ENCODE results near the gene AMPD3. TPM values are rescaled to one million over a fixed set of nuclear protein-coding genes. Genes with fewer than 3 reads are reported as not detected.

Gene AMPD3
- polyA plus RNA-seq, 12 donors = 2.8 to 16.4 (median 5.6) TPM; not detected in 1

DNA sequence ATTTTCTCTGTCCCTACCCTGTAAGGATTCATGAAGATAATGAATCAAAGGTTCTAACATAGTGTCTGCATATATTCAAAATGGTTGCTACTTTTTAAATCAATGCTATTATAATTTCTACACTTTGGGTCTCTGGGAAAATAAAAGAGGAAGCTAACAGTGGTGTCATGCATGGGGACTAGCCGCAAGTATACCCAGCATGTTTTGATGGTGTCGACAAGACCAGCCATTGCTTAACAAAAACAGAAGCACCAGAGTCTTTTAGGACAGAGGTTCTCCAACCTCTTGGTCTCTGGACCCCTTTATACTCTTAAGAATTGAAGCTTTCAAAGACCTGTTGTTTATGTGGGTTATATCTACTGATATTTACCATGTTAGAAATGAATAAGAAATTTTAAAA lies 48.2 kb downstream of the AMPD3 start:
- DNase-seq = no peak

GRCh38 chr11:10503777-10504480 lies 48.9 kb downstream of the AMPD3 start:
- no peak for DNase-seq

- DNase-seq = no peak
Measured at GRCh38 chr11:10504490-10504889, 49.4 kb downstream of the AMPD3 start.

GRCh38 chr11:10505278-10506007 lies 50.4 kb downstream of the AMPD3 start:
- no peak for DNase-seq

DNA sequence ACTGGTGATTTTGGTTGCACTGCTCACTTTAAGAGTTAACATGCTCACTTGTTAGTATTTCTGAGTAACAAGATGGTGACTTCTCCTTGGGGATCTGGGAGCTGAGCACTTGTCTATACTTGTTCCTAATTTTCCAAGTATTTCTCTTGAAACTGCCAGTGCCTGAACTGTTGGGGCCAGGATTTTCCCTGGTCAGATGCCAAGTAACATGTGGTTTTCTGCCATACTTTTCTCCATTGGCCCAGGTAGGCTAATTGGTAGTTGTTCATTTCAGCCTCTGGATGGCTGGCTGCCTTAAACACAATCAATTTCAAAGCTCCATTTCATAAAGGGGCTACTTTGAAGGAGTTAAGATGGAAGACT lies 50.9 kb downstream of the AMPD3 start:
- no peak for DNase-seq

GRCh38 chr11:10511181-10511621 lies 56.1 kb downstream of the AMPD3 start:
- DNase-seq = no peak

DNA sequence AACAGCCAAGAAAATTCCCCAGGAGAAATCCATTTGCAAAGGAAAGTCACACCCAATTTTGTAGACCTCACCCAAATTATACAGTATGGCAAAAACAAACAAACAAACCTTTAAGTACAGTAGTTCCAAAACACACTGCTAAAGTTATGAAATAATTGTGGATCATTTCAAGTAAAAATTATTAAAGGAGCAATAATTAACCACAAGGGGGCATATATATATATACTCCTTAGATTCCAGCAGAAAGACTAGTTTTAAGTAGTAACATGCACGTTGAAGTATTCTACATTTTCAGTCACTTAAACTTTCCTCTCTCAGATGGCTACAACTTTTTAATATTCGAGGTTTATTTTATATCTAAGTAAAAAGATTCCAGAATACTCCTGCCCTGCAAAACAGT lies 59.1 kb downstream of the AMPD3 start:
- DNase-seq = no peak

DNA sequence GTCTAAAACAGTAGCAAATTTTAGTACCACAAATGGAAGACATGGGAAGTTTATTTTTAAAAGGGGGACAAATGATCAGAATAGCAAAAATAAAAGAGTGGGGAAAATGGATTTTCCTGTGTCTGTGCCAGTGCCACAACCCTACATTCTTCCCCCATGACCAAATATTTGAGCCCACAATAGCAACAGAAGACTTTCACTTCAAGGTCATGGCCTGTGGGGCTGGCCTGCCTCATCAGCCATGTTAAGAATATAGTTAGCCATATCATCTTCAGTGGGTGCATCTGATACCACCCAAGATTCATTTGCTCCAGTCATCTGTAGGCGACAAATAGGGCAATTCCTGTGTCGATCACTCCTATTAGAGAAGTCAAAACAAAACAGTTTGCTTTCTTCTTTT lies 59.6 kb downstream of the AMPD3 start:
- no peak for DNase-seq

DNA sequence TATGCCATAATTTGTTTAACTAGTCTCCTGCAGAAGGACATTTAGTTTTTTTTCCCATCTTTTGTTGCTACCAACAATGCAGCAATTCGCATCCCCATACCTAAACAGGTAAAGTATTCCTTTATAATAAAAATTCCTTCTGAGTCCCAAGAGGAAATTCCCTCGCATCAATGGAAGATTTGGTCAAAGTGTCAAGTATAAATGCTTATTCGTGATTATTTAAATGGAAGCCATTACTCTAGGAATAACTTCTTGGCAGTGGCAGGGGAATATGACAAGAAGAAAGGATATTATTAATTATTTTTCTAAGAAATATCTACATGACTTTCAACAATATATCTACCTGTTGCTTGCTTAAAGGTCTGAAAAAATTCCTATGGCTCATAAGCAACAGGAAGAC lies 60.4 kb downstream of the AMPD3 start:
- no peak for DNase-seq

DNA sequence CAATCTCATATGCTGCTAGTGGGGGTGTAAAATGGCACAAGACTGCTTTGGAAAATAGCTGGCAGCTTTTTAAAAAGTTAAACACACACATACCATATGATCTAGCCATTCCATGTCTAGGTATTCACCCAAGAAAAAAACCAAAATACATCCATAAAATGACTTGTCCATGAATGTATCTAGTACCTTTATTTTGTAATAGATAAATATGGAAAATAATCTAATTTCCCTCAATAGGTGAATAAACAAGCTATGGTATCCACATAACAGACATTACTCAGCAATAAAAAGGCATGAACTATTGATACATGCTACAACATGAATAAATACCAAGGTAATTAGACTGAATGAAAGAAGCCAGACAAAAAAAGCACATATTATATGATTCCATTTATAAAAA lies 63.1 kb downstream of the AMPD3 start:
- no peak for DNase-seq

DNA sequence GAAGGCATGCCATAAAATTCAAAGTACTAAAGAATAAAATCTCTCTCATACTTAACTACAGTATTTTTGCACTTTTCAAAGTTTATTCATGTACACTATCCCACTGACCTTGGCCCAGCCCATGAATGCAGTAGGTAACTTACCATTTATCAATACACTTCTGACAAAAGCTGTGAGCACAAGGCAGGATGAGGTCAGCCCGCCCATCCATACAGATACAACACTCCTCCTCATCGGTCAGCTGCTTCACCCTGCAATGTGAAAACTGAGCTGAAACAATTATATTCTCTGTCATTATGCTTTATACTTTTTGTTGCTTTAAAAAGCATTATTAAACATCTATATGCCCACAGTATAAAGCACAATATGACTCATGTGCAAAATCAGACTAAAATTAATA lies 63.8 kb downstream of the AMPD3 start:
- no peak for DNase-seq

DNA sequence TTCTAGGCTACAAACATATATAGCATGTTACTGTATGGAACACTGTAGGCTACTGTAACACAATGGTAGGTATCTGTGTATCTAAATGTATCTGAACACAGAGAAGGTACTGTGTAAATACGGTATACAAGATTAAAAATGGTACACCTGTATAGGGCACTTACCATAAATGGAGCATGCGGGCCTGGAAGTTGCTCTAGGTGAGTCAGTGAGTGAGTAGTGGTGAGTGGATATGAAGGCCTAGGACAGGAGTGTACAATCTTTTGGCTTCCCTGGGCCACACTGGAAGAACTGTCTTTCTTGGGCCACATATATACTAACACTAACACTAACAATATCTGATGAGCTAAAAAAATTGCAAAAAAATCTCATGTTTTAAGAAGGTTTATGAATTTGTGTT lies 64.6 kb downstream of the AMPD3 start:
- no peak for DNase-seq

- DNase-seq = no peak
Measured at GRCh38 chr11:10520562-10520961, 65.5 kb downstream of the AMPD3 start.

- DNase-seq = no peak
Measured at GRCh38 chr11:10522276-10522675, 67.2 kb downstream of the AMPD3 start.

- no peak for DNase-seq
Measured at GRCh38 chr11:10522921-10523320, 67.9 kb downstream of the AMPD3 start.

DNA sequence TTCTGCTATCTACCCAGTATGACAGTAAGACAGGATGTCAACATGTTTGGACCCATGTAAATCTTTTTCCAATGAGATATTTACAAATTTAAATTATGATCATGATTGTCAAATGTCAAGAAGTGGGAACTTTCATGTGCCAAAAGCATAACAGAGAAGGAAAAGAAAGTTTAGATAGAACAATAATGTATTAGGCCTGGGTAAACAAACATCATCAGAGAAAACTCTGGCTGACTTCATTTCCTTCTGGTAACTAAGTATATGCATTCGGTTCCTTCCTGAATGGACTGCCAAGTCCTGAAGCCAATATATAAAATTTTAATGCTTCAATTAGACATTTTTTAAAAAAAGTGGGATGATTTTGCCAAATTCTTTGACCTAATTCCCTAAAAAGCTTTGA lies 69.4 kb downstream of the AMPD3 start:
- no peak for DNase-seq

DNA sequence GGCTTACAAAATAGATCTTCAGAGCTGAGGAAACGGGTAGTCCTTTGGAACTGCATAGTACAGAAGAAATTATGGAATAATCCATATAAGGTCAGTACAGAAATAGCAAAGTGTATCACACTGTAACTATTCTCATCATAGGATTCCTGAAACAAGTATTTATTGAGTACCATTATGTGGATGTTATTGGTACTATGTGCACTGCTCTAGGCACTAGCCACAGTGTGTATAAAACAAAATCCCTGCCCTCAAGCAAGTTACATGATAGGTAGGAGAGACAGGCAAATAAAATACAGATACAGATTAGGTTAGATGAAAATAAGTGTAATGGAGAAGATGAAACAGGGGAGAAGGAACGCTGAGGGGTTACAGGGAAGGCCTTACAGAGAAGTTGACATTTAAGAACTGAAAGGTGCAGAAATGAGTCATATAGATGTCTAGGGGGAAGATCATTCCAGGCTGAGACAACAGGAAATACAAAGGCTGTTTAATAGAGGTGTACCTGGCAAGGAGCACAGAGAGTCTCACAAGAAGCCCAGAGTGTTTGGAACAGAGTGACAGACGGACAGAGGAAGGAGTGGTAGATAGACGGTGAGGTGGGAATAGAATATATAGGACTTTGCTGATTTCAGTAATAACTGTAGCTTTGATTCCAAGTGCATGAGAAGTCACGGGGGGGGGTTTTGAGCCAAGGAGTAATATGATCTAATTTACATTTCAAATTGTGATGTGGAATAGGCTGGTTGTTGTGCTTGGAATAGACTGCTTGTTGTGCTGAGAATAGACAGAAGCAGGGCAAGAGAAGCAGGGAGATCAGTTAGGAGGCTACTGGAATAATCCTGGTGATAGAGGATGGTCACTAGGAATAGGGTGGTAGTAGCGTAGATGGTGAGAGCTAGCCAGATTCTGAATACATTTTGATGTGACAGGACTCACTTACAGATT lies 72.2 kb downstream of the AMPD3 start:
- DNase-seq = no peak

GRCh38 chr11:10528121-10528520 lies 73.1 kb downstream of the AMPD3 start:
- DNase-seq = no peak

DNA sequence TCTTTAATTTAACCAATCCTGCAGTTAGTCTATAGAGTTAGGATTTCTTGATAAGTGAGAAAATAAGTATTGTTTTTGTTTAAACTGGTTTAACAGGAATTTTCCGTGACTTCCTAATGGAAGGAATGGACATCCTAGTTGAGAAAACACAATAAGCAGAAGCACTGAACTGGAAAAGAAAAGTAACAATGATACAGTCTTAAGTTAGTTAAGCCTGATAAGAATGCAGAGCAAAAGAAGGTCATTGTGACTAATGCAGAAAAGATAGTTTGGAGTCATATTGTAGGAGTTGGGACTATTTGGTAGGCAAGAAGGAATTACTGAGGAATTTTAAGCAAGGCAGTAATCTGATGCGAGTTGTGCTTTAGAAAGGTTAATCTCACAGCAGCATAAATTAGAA lies 74.2 kb downstream of the AMPD3 start:
- DNase-seq = no peak

- DNase-seq = no peak
Measured at GRCh38 chr11:10532526-10532925, 77.5 kb downstream of the AMPD3 start.

- DNase-seq = no peak
Measured at GRCh38 chr11:10533323-10533722, 78.3 kb downstream of the AMPD3 start.

GRCh38 chr11:10534316-10534715 lies 79.3 kb downstream of the AMPD3 start:
- no peak for DNase-seq

DNA sequence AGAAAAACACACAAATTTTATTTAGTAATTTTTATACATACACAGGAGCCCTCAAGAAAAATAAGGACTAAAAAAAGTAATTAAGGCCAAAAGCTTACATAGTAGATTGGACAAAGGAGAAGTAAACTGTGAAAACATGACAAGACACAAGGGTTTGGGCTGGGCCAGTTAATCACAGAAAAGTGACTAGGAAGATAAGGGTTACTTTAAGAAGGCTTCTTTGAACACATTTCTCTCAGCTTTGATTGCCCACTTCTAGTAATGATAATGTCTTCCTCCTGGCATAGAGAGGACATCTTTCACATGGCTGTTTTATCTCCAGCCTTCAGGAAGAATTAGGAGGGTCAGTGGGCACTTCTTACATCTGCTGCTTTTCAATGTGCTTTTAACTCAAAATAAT lies 82.5 kb downstream of the AMPD3 start:
- DNase-seq = no peak
